ENCODE results near the gene DAP3. TPM values are rescaled to one million over a fixed set of nuclear protein-coding genes. Genes with fewer than 3 reads are reported as not detected.
"Not testable (repeated sequence)": the region's sequence is repeated elsewhere in the genome, so short reads cannot be mapped to it uniquely, and the experiment has no call there.

Gene DAP3
- total RNA-seq, 1 donor from 2014 or later: 201 TPM

DNA sequence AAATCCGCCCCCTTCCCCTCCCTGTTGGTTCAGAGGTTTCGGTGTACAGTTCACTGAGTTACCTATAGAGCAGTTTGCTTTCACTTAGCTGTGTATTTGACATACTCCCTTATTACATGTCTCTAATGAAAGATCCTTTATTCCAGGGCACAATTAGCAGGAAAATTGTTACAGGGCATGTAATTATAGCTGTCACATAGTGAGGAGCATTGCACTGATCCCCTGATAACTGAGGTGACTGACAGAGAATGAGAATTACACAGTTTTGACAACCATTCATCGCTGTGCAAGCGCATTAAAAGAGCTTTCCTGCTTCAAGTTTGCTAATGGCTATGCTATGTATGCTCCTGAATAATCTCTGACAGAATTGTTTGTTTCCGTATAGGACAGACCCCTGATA is 26.9 kb downstream of the DAP3 start:
- H3K27ac Mint-ChIP-seq: no peak overlapping the region
- H3K4me1 Mint-ChIP-seq: peaks cover 20% of the 10 kb centered on the region
- peaks cover 44% of the 10 kb centered on the region for H3K36me3 Mint-ChIP-seq (ENCODE audit: low read depth)
- H3K9me3 Mint-ChIP-seq: no peaks in the 10 kb centered on the region
- no peak for DNase-seq
- no peaks in the 10 kb centered on the region for H3K27me3 Mint-ChIP-seq
- intact Hi-C loops (cut with micrococcal nuclease): no loop called here
- no peak overlapping the region for H3K4me3 Mint-ChIP-seq

DNA sequence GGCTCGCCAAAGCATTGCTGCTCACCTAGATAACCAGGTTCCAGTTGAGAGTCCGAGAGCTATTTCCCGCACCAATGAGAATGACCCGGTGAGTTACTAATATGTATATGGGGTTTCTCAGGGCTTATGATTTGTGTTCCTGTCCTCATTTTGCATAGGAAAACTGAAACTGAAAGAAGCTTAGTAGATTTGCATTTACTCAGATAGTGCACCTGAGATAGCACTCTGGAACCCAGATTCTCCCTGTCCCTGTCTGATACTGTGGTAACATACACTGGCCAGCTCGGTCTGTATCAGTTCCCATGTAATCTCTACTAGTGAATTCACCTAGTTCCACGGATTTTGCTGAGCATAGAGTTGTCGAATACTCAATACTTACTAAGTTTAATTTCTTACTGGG is 28.1 kb downstream of the DAP3 start:
- H3K4me3 Mint-ChIP-seq: peak overlapping the region; percentile 28
- no peaks in the 10 kb centered on the region for H3K27me3 Mint-ChIP-seq
- DNase-seq: peak; percentile 59
- peaks cover 20% of the 10 kb centered on the region for H3K4me1 Mint-ChIP-seq
- H3K27ac Mint-ChIP-seq: no peak overlapping the region
- H3K9me3 Mint-ChIP-seq: no peaks in the 10 kb centered on the region
- intact Hi-C loops (cut with micrococcal nuclease): no loop called here
- H3K36me3 Mint-ChIP-seq (ENCODE audit: low read depth): peaks cover 47% of the 10 kb centered on the region

DNA sequence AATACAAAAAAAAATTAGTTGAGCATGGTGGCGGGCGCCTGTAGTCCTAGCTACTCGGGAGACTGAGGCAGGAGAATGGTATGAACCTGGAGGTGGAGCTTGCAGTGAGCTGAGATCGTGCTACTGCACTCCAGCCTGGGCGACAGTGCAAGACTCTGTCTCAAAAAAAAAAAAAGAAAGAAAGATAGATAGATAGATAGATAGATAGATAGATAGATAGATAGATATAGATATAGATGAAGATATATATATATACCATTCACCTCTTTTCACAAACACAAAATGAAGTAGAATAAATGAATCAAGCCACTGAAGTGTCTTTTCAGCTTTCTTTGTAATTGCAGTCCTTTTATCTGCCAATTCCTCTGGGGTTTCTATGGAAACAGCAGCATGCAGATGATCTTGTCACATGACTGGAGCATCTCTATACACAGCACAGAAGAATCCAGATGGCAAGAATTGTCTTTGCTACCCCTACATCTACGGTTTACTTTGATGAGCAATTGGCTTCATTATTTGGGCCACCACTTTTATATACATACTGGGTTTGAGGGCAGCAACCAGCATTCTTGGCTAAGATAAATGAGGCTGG is 29.7 kb downstream of the DAP3 start:
- Mint-ChIP-seq H3K4me1 (peaks cover 20% of the 10 kb centered on the region), H3K36me3 (ENCODE audit: low read depth) (peaks cover 39% of the 10 kb centered on the region)
- H3K27ac Mint-ChIP-seq; intact Hi-C loops (cut with micrococcal nuclease); H3K4me3 Mint-ChIP-seq; H3K9me3 Mint-ChIP-seq; DNase-seq; H3K27me3 Mint-ChIP-seq: not testable (repeated sequence)

DNA sequence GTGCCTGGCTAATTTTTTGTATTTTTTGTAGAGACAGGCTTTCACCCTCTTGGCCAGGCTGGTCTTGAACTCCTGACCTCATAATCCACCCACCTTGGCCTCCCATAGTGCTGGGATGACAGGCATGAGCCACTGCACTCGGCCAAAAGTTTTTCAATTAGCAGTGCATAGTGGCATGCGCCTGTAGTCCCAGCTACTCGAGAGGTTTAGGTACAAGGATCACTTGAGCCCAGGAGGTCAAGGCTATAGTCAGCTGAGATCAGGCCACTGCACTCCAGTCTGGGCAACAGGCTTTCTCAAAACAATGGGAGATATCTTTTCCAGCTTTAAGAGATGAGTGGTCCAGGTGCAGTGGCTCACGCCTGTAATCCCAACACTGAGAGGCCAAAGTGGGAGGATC is 30.8 kb downstream of the DAP3 start:
- intact Hi-C loops (cut with micrococcal nuclease): no loop called here
- Mint-ChIP-seq H3K4me3 (no peak overlapping the region), H3K9me3 (no peaks in the 10 kb centered on the region), H3K4me1 (peaks cover 18% of the 10 kb centered on the region), H3K36me3 (ENCODE audit: low read depth) (peaks cover 34% of the 10 kb centered on the region), H3K27me3 (no peaks in the 10 kb centered on the region), H3K27ac (no peak overlapping the region)
- DNase-seq: no peak

DNA sequence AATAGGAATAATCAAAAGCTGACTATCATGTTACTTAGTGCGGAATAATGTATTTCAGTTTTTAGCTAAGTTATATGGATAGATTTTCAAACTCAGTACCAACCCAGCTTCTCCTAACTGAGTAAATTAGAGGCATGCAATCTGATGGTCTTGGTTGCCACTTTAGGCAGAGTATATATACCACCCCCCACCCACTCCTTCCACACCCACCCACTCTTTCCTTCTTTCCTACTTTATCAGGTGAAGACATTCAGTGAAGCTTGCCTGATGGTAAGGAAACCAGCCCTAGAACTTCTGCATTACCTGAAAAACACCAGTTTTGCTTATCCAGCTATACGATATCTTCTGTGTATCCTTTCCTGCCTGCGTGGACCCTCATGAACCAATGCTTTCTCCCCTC is 36.3 kb downstream of the DAP3 start:
- intact Hi-C loops (cut with micrococcal nuclease): no loop called here
- H3K4me3 Mint-ChIP-seq: no peak overlapping the region
- no peaks in the 10 kb centered on the region for H3K9me3 Mint-ChIP-seq
- H3K27me3 Mint-ChIP-seq: no peaks in the 10 kb centered on the region
- DNase-seq: no peak
- H3K4me1 Mint-ChIP-seq: peaks cover 5% of the 10 kb centered on the region
- no peak overlapping the region for H3K27ac Mint-ChIP-seq
- H3K36me3 Mint-ChIP-seq (ENCODE audit: low read depth): peaks cover 28% of the 10 kb centered on the region

DNA sequence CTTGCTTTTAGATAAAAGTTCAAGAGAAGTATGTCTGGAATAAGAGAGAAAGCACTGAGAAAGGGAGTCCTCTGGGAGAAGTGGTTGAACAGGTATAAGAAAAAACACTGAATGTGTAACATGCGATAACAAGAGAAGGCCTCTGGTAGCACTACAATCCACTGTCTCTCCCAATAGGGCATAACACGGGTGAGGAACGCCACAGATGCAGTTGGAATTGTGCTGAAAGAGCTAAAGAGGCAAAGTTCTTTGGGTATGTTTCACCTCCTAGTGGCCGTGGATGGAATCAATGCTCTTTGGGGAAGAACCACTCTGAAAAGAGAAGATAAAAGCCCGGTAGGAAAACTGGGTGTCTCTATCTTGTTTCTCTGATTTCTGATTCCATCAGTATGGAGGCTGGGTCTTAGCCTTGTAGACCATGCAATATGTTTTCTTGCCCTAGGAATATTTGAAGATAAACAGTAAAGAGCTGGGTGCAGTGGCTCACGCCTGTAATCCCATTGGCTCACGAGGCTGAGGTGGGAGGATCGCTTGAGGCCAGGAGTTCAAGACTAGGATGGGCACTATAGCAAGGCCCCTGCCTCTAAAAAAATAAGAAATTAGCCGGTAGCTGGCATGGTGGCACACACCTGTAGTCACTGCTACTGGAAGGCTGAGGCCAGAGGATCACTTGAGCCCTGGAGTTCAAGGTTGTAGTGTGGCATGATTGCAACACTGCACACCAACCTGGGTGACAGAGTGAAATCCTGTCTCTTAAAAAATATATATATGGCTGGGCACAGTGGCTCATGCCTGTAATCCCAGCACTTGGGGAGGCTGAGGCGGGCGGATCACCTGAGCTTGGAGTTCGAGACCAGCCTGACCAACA is 40.4 kb downstream of the DAP3 start:
- peaks cover 35% of the 10 kb centered on the region for H3K36me3 Mint-ChIP-seq (ENCODE audit: low read depth)
- peak; percentile 82 for DNase-seq
- H3K9me3 Mint-ChIP-seq: no peaks in the 10 kb centered on the region
- no peak overlapping the region for H3K4me3 Mint-ChIP-seq
- intact Hi-C loops (cut with micrococcal nuclease): no loop called here
- peaks cover 5% of the 10 kb centered on the region for H3K4me1 Mint-ChIP-seq
- no peak overlapping the region for H3K27ac Mint-ChIP-seq
- H3K27me3 Mint-ChIP-seq: no peaks in the 10 kb centered on the region

DNA sequence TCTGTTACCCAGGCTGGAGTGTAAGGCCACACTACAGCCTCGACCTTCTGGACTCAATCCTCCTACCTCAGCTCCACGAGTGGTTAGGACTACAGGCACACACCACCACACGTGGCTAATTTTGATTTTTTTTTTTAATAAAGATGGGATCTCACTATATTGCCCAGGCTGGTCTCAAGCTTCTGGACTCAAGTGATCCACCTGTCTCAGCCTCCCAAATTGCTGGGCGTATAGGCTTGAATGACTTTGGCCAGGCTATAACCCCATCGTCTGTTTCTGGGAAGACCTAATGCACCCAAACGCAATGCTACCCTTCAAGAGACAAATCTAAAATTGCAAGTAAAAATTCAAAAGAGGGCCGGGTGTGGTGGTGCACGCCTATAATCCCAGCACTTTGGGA is 52.1 kb downstream of the DAP3 start:
- Mint-ChIP-seq H3K36me3 (ENCODE audit: low read depth) (peaks cover 15% of the 10 kb centered on the region), H3K27ac (no peak overlapping the region), H3K4me1 (peaks cover 2% of the 10 kb centered on the region), H3K4me3 (no peak overlapping the region), H3K27me3 (no peaks in the 10 kb centered on the region), H3K9me3 (no peaks in the 10 kb centered on the region)
- intact Hi-C loops (cut with micrococcal nuclease): no loop called here
- DNase-seq: no peak

DNA sequence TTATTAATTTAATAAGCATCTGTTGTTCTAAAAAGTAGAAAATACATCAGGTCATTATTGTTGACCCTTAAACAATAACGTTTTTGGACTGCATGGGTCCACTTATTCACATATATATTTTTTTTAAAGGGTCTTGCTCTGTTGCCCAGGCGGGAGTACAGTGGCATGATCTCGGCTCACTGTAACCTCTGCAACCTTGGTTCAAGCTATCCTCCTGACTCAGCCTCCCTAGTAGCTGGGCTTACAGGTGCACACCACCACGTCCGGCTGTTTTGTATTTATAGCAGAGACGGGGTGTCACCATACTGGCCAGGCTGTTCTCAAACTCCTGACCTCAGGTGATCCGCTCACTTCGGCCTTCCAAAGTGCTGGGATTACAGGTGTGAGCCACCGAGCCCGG is 53.0 kb downstream of the DAP3 start:
- no peak for DNase-seq
- H3K4me1 Mint-ChIP-seq: peaks cover 2% of the 10 kb centered on the region
- no peaks in the 10 kb centered on the region for H3K9me3 Mint-ChIP-seq
- no peak overlapping the region for H3K27ac Mint-ChIP-seq
- peaks cover 15% of the 10 kb centered on the region for H3K36me3 Mint-ChIP-seq (ENCODE audit: low read depth)
- H3K27me3 Mint-ChIP-seq: no peaks in the 10 kb centered on the region
- intact Hi-C loops (cut with micrococcal nuclease): no loop called here
- H3K4me3 Mint-ChIP-seq: no peak overlapping the region

DNA sequence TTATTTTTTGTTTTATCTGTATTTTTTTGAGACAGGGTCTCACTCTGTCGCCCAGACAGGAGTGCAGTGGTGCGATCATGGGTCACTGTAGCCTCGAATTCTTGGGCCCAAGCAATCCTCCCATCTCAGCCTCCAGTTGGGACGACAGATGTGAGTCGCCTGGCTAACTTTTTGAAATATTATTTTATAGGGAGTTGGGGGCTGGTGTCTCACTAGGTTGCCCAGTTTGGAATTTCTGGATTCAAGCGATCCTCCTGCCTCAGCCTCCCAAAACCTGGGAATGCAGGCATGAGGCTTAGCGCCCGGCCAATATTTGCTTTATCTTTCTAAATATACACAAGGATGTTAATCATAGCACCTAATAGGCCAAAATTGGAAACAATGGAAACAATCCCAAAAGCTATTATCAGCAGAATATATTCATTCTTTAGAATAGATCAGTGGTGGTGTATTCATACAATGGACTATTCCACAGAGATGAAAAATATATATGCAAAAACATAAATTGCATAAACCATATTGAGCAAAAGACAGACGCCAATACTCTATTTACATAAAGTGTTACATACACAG is 55.9 kb downstream of the DAP3 start:
- Mint-ChIP-seq H3K27ac (peak overlapping the region; percentile 92), H3K4me3 (peak overlapping the region; percentile 93), H3K36me3 (ENCODE audit: low read depth) (peaks cover 12% of the 10 kb centered on the region), H3K9me3 (no peaks in the 10 kb centered on the region), H3K27me3 (no peaks in the 10 kb centered on the region), H3K4me1 (peaks cover 9% of the 10 kb centered on the region)
- no peak for DNase-seq
- intact Hi-C loops (cut with micrococcal nuclease): loop anchor here (1.0 to 5.0 kb wide), 2 partner anchors 56 to 422 kb away; partner anchors contain the start of genes RUSC1 and YY1AP1

DNA sequence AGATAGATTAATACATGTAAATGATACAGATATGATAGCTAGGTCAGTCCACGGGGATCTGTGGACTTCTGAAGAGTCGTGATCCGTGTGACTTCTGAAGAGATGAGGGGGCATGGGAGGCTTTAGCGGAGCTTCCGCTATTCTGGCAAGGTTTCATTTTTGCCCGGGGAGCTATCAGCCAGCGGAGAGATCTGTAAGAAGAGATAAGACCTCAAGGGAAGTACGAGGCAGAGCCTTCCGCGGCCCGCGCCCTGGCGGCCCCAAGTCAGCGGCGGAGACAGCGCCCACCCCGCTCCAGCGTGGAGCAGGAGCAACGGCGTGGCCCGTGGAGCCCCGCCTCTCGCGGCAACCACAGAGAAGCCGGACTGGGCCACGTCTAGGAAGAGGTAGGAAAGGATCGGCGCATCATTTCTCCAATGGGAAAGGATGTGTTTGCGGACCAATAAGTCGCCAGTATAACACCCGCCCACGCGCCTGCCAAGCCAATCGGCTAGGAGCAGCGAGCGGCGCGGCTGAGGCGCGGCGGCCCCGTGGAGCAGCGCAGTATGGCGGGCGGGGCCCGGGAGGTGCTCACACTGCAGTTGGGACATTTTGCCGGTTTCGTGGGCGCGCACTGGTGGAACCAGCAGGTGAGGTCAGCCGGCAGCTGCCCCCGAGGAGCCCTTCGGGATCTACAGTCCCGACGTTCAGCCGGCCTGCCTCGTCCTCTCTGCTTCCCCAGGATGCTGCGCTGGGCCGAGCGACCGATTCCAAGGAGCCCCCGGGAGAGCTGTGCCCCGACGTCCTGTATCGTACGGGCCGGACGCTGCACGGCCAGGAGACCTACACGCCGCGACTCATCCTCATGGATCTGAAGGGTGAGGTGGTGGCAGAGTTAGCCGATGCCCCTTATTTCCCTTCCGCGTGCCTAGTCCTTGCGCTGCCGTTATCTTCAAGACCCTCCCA is 56.7 kb downstream of the DAP3 start:
- intact Hi-C loops (cut with micrococcal nuclease): loop anchor here (1.0 to 5.0 kb wide), 2 partner anchors 57 to 423 kb away; partner anchors contain the start of genes RUSC1 and YY1AP1
- Mint-ChIP-seq H3K27ac (peak overlapping the region; percentile 92), H3K36me3 (ENCODE audit: low read depth) (peaks cover 12% of the 10 kb centered on the region), H3K4me3 (peak overlapping the region; percentile 93)
- H3K27me3 Mint-ChIP-seq, H3K9me3 Mint-ChIP-seq, H3K4me1 Mint-ChIP-seq: not testable (repeated sequence)
- DNase-seq: peak; percentile 97

DNA sequence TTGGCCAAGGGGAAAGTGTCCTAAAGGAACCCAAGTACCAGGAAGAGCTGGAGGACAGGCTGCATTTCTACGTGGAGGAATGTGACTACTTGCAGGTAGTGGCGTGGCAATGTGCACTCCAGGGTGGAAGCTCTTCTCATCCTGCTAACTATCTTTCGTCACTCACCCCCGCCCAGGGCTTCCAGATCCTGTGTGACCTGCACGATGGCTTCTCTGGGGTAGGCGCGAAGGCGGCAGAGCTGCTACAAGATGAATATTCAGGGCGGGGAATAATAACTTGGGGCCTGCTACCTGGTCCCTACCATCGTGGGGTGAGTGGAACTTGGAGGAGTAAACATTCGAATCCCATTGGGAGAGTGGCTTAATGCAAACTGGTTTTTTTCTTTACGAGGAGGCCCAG is 58.7 kb downstream of the DAP3 start:
- H3K36me3 Mint-ChIP-seq (ENCODE audit: low read depth): peaks cover 23% of the 10 kb centered on the region
- not testable (repeated sequence) for H3K27ac Mint-ChIP-seq, H3K9me3 Mint-ChIP-seq, H3K27me3 Mint-ChIP-seq, DNase-seq, H3K4me1 Mint-ChIP-seq
- intact Hi-C loops (cut with micrococcal nuclease): loop anchor here (5.0 kb wide), 1 partner anchor 425 kb away; the partner anchor contains the start of gene RUSC1
- H3K4me3 Mint-ChIP-seq: peak overlapping the region; percentile 39

DNA sequence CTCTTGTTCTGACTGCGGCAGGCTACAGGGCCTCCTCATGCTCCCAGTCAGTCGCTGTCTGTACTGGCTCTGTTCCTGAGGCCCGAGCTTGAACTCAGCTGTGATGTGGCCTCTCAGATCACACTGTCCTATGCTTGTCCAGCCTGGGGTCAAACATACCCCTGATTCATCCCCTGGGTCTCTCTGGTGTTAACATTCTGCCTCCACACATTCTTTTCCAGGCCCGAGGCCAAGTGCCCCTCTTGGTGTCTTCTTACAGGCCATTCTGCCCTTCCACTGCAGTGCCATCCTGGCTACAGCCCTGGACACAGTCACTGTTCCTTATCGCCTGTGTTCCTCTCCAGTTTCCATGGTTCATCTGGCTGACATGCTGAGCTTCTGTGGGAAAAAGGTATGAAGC is 59.2 kb downstream of the DAP3 start:
- H3K36me3 Mint-ChIP-seq (ENCODE audit: low read depth): peaks cover 23% of the 10 kb centered on the region
- intact Hi-C loops (cut with micrococcal nuclease): loop anchor here (5.0 kb wide), 1 partner anchor 426 kb away; the partner anchor contains the start of gene RUSC1
- not testable (repeated sequence) for DNase-seq, H3K4me1 Mint-ChIP-seq, H3K9me3 Mint-ChIP-seq, H3K27ac Mint-ChIP-seq, H3K27me3 Mint-ChIP-seq
- H3K4me3 Mint-ChIP-seq: peak overlapping the region; percentile 39

DNA sequence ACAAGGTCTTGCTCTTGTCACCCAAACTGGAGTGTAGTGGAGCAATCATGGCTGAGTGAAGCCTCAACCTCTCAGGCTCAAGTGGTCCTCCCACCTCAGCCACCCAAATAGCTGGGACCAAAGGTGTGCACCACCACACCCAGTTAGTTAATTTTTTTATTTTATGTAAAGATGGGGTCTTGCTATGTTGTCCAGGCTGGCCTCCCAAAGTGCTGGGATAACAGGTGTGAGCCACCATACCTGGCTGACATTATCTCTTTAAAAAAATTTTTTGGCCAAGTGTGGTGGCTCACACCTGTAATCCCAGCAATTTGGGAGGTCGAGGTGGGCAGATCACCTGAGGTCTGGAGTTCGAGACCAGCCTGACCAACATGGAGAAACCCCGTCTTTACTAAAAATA is 70.1 kb downstream of the DAP3 start:
- DNase-seq; H3K9me3 Mint-ChIP-seq; H3K4me1 Mint-ChIP-seq; H3K4me3 Mint-ChIP-seq; H3K27ac Mint-ChIP-seq; intact Hi-C loops (cut with micrococcal nuclease); H3K27me3 Mint-ChIP-seq: not testable (repeated sequence)
- H3K36me3 Mint-ChIP-seq (ENCODE audit: low read depth): peaks cover 46% of the 10 kb centered on the region
